Stimulated activated CD4-positive, alpha-beta T cell treated with anti-CD3 and anti-CD28 coated beads, Interleukin-1b, Interleukin-23, amount 100 ng/mL, for 1 hour (primary cell): Measurements from ENCODE around the gene MVP.
"Not testable (repeated sequence)": the region's sequence is repeated elsewhere in the genome, so short reads cannot be mapped to it uniquely, and the experiment has no call there.

Experiments
- DNase-seq, 2 donors: peaks; one replicate each; pipeline ENCODE4 v3.0.0-alpha.2; 2020; ENCODE audit warnings: low read depth in 2 of 2

The MVP gene

GRCh38 chr16:29820271-29820701, at the start of gene MVP:
MVP (plus strand) TSS chr16:29820462; CDS start chr16:29830550, 10,088 bp downstream.
- DNase-seq: no peak

- not testable (repeated sequence) for DNase-seq
These were observed 47.9 kb upstream of the MVP start for GRCh38 chr16:29772330-29772729.

- no peak for DNase-seq
These were observed 45.5 kb upstream of the MVP start for GRCh38 chr16:29774730-29775129.

- no peak for DNase-seq
These were observed 44.4 kb upstream of the MVP start for GRCh38 chr16:29775742-29776408.

GRCh38 chr16:29777576-29778350, 42.5 kb upstream of the MVP start, which contains the start of gene ZG16:
ZG16 (plus strand) TSS chr16:29778256; CDS start chr16:29779267, 1,011 bp downstream.
- DNase-seq: no peak

GRCh38 chr16:29779474-29779873, 40.8 kb upstream of the MVP start:
- DNase-seq: no peak

- not testable (repeated sequence) for DNase-seq
These were observed 36.9 kb upstream of the MVP start for GRCh38 chr16:29783094-29783953.

GRCh38 chr16:29784157-29784556, 36.1 kb upstream of the MVP start:
- no peak for DNase-seq

- DNase-seq: peak in 1 of 2 donors; percentile 50
These were observed 35.3 kb upstream of the MVP start for GRCh38 chr16:29784901-29785500.

- DNase-seq: not testable (repeated sequence)
These were observed 33.1 kb upstream of the MVP start for GRCh38 chr16:29787155-29787554.

- DNase-seq: no peak
These were observed 30.5 kb upstream of the MVP start for GRCh38 chr16:29789775-29790182.

- peak; percentile 99 for DNase-seq
These were observed 29.9 kb upstream of the MVP start, which contains the start of gene KIF22 for GRCh38 chr16:29790183-29790948. KIF22 (plus strand) TSS chr16:29790751; CDS start chr16:29790760, 9 bp downstream.

- no peak for DNase-seq
These were observed 29.1 kb upstream of the MVP start for GRCh38 chr16:29790949-29791844.

GRCh38 chr16:29791845-29792807, 28.1 kb upstream of the MVP start:
- DNase-seq: no peak

GRCh38 chr16:29793153-29793552, 27.1 kb upstream of the MVP start:
- not testable (repeated sequence) for DNase-seq

GRCh38 chr16:29794231-29794710, 26.0 kb upstream of the MVP start:
- DNase-seq: no peak

- DNase-seq: no peak
These were observed 17.8 kb upstream of the MVP start for GRCh38 chr16:29802416-29802935.

- DNase-seq: no peak
These were observed 16.2 kb upstream of the MVP start for GRCh38 chr16:29804020-29804419.
